H9 (cell line): ENCODE data around the gene PCDHAC2. TPM values are rescaled to one million over a fixed set of nuclear protein-coding genes. Genes with fewer than 3 reads are reported as not detected.

Experiments
- DNase-seq: peaks from one replicate; pipeline ENCODE4 v3.0.0-alpha.2; 2017
- H2AFZ ChIP-seq: one replicate; pipeline ENCODE4 v1.6.1; 2013; ENCODE audit warnings: mild to moderate bottlenecking, low read length, control low read depth, moderate library complexity
- H2AK5ac ChIP-seq: 2 replicates; pipeline ENCODE4 v1.6.1; 2013; ENCODE audit warnings: low read length, control low read depth, mixed read lengths; ENCODE audit not compliant: insufficient read length
- H2BK120ac ChIP-seq: one replicate; pipeline ENCODE4 v1.6.1; 2013; ENCODE audit warnings: low read depth, mild to moderate bottlenecking, low read length, control low read depth, inconsistent platforms; ENCODE audit not compliant: poor library complexity, severe bottlenecking
- H2BK12ac ChIP-seq: 2 replicates; pipeline ENCODE4 v1.6.1; 2013; ENCODE audit warnings: low read length, control low read depth, mixed read lengths, low read depth; ENCODE audit not compliant: insufficient read length
- H2BK15ac ChIP-seq: 2 replicates; pipeline ENCODE4 v1.6.1; 2013; ENCODE audit warnings: low read depth, low read length, control low read depth
- H2BK20ac ChIP-seq: one replicate; pipeline ENCODE4 v1.6.1; 2013; ENCODE audit warnings: low read depth, mild to moderate bottlenecking, low read length, control low read depth, inconsistent platforms; ENCODE audit not compliant: poor library complexity, severe bottlenecking
- H2BK5ac ChIP-seq: 2 replicates; pipeline ENCODE4 v1.6.1; 2013; ENCODE audit warnings: low read length, control low read depth, mixed read lengths; ENCODE audit not compliant: insufficient read length
- H3K14ac ChIP-seq: 2 replicates; pipeline ENCODE4 v1.6.1; 2013; ENCODE audit warnings: low read length, control low read depth; ENCODE audit not compliant: insufficient read depth
- H3K18ac ChIP-seq: 2 replicates; pipeline ENCODE4 v1.6.1; 2013; ENCODE audit warnings: low read depth, mild to moderate bottlenecking, mixed read lengths, low read length, control low read depth; ENCODE audit not compliant: insufficient read length
- H3K23ac ChIP-seq: 2 replicates; pipeline ENCODE4 v1.6.1; 2013; ENCODE audit warnings: low read length, control low read depth, mixed read lengths, low read depth; ENCODE audit not compliant: insufficient read length
- H3K23me2 ChIP-seq: 2 replicates; pipeline ENCODE4 v1.6.1; 2013; ENCODE audit warnings: low read depth, mild to moderate bottlenecking, mixed read lengths, low read length, control low read depth; ENCODE audit not compliant: insufficient read length, poor library complexity, severe bottlenecking
- H3K27ac ChIP-seq: 2 replicates; pipeline ENCODE4 v1.5.1; 2013; ENCODE audit warnings: low read length, control low read depth, mixed read lengths, low read depth; ENCODE audit not compliant: insufficient read length
- H3K27me3 ChIP-seq: 2 replicates; pipeline ENCODE4 v1.6.1; 2013; ENCODE audit warnings: low read length, control low read depth, inconsistent platforms; ENCODE audit not compliant: insufficient read depth
- H3K4ac ChIP-seq: 2 replicates; pipeline ENCODE4 v1.6.1; 2013; ENCODE audit warnings: low read depth, mild to moderate bottlenecking, control low read depth, inconsistent platforms, low read length, moderate library complexity
- H3K4me1 ChIP-seq: 2 replicates; pipeline ENCODE4 v1.6.1; 2013; ENCODE audit warnings: low read length, control low read depth, inconsistent platforms; ENCODE audit not compliant: insufficient read depth
- H3K4me2 ChIP-seq: 2 replicates; pipeline ENCODE4 v1.6.1; 2013; ENCODE audit warnings: low read length, control low read depth, mixed read lengths; ENCODE audit not compliant: insufficient read length, insufficient read depth
- H3K56ac ChIP-seq: 2 replicates; pipeline ENCODE4 v1.6.1; 2013; ENCODE audit warnings: low read depth, mild to moderate bottlenecking, mixed read lengths, low read length, control low read depth; ENCODE audit not compliant: insufficient read length
- H3K79me1 ChIP-seq: 2 replicates; pipeline ENCODE4 v1.6.1; 2013; ENCODE audit warnings: low read depth, mild to moderate bottlenecking, moderate library complexity, low read length, control low read depth, inconsistent platforms; ENCODE audit not compliant: insufficient read depth, poor library complexity, severe bottlenecking
- H3K79me2 ChIP-seq: 2 replicates; pipeline ENCODE4 v1.6.1; 2013; ENCODE audit warnings: low read length, control low read depth, inconsistent platforms; ENCODE audit not compliant: insufficient read depth
- H3K9ac ChIP-seq: 2 replicates; pipeline ENCODE4 v1.6.1; 2013; ENCODE audit warnings: low read length, control low read depth, mixed read lengths; ENCODE audit not compliant: insufficient read length; ENCODE audit errors: extremely low read depth
- H3K9me3 ChIP-seq: one replicate; pipeline ENCODE4 v1.6.1; 2013; ENCODE audit warnings: low read depth, low read length, inconsistent platforms; ENCODE audit not compliant: control insufficient read depth
- H3T11ph ChIP-seq: one replicate; pipeline ENCODE4 v1.6.1; 2013; ENCODE audit warnings: mild to moderate bottlenecking, low read length, control low read depth, inconsistent platforms
- H4K20me1 ChIP-seq: one replicate; pipeline ENCODE4 v1.6.1; 2013; ENCODE audit not compliant: control insufficient read depth, insufficient read length, insufficient read depth
- H4K5ac ChIP-seq: 2 replicates; pipeline ENCODE4 v1.6.1; 2013; ENCODE audit warnings: low read depth, mild to moderate bottlenecking, mixed read lengths, low read length, control low read depth; ENCODE audit not compliant: insufficient read length
- H4K8ac ChIP-seq: replicated peaks from 2 replicates; pipeline ENCODE4 v1.6.1; 2013; ENCODE audit warnings: low read length, control low read depth, mixed read lengths, low read depth; ENCODE audit not compliant: insufficient read length
- H4K91ac ChIP-seq: 2 replicates; pipeline ENCODE4 v1.6.1; 2013; ENCODE audit warnings: low read depth, mild to moderate bottlenecking, moderate library complexity, mixed read lengths, low read length, control low read depth; ENCODE audit not compliant: insufficient read length
- H3K27ac Mint-ChIP-seq, 3 experiments: 2 replicates in 2 of 3; 3 replicates in 1 of 3; pipeline ENCODE4 v1.8.0; 2020 to 2021; ENCODE audit warnings: mixed read lengths in 3 of 3, mild to moderate bottlenecking in 1 of 3, moderate library complexity in 1 of 3
- H3K27me3 Mint-ChIP-seq: 2 replicates; pipeline ENCODE4 v1.8.0; 2021; ENCODE audit warnings: low read depth, mild to moderate bottlenecking, moderate library complexity, mixed read lengths
- H3K36me3 Mint-ChIP-seq, 3 experiments: 2 replicates in 2 of 3; 3 replicates in 1 of 3; pipeline ENCODE4 v1.8.0; 2020 to 2021; ENCODE audit warnings: low read depth in 3 of 3, mixed read lengths in 3 of 3; ENCODE audit not compliant: insufficient read depth in 1 of 3
- H3K4me1 Mint-ChIP-seq, 2 experiments: 2 replicates each; pipeline ENCODE4 v1.8.0; 2020; ENCODE audit warnings: mixed read lengths in 2 of 2
- H3K4me3 Mint-ChIP-seq, 2 experiments: 2 replicates in 1 of 2; 3 replicates in 1 of 2; pipeline ENCODE4 v1.8.0; 2020 to 2021; ENCODE audit warnings: mild to moderate bottlenecking in 2 of 2, mixed read lengths in 2 of 2, moderate library complexity in 1 of 2
- H3K9me3 Mint-ChIP-seq, 2 experiments: 2 replicates in 1 of 2; 3 replicates in 1 of 2; pipeline ENCODE4 v1.8.0; 2020; ENCODE audit warnings: mild to moderate bottlenecking in 2 of 2, mixed read lengths in 2 of 2, moderate library complexity in 1 of 2
- CTCF ChIP-seq: fragments of 200-600 bp; sonication (generic); conservative IDR thresholded peaks from 3 replicates; pipeline ENCODE4 v1.8.0; 2021; ENCODE audit warnings: antibody characterized with exemption, mild to moderate bottlenecking
- WGBS: extraction: QIAGEN DNeasy Blood & Tissue Kit; methylation state at CpG from one replicate; pipeline ENCODE4 v1.1.7; 2013; ENCODE audit warnings: missing lambda C conversion rate, low lambda C conversion rate, mixed read lengths; ENCODE audit not compliant: insufficient read length; ENCODE audit errors: extremely low coverage; 5-methylcytosine and 5-hydroxymethylcytosine counted together
- total RNA-seq: library from RNA; stranded (reverse); gene quantifications from 2 replicates; pipeline ENCODE4 v1.2.1, GENCODE V29; 2021

PCDHAC2 gene
- total RNA-seq, 1 experiment from 2014 or later = 4.8 TPM

GRCh38 chr5:140946578-140946977, 19.7 kb upstream of the PCDHAC2 start:
- Histone ChIP-seq H3K79me2 (no peaks in the 10 kb centered on the region), H2BK120ac (no peak overlapping the region), H2BK12ac (no peak overlapping the region), H4K5ac (no peak overlapping the region), H3K9me3 (no peaks in the 10 kb centered on the region), H4K91ac (no peak overlapping the region), H3K14ac (no peak overlapping the region), H3K79me1 (no peaks in the 10 kb centered on the region), H2BK5ac (no peak overlapping the region), H2AFZ (no peak overlapping the region), H3K27me3 (no peaks in the 10 kb centered on the region), H2BK15ac (no peak overlapping the region), H3K23ac (no peak overlapping the region), H2AK5ac (no peak overlapping the region), H4K8ac (no peak overlapping the region), H2BK20ac (no peak overlapping the region), H3K18ac (no peak overlapping the region), H3K56ac (no peak overlapping the region), H3K4me1 (no peaks in the 10 kb centered on the region), H3K9ac (no peak overlapping the region), H4K20me1 (no peaks in the 10 kb centered on the region), H3T11ph (no peak overlapping the region), H3K4ac (no peak overlapping the region), H3K4me2 (no peak overlapping the region), H3K27ac (no peak overlapping the region), H3K23me2 (no peaks in the 10 kb centered on the region)
- Mint-ChIP-seq H3K4me3 (no peak overlapping the region), H3K36me3 (peaks cover 0 to 11% (median 0%) of the 10 kb centered on the region in 3 experiments; a peak in 2 of 7 replicates), H3K27ac (no peak overlapping the region), H3K27me3 (no peaks in the 10 kb centered on the region), H3K4me1 (no peaks in the 10 kb centered on the region), H3K9me3 (peaks cover 9 to 10% of the 10 kb centered on the region in 2 experiments; a peak in 4 of 5 replicates)
- no peak for DNase-seq
- no CpG with 5 or more reads among the region's 2 CpGs for WGBS
- TF ChIP-seq CTCF = no peak
